ENCODE data around the gene SH3BP2. TPM values are rescaled to one million over a fixed set of nuclear protein-coding genes. Genes with fewer than 3 reads are reported as not detected.
A peak's percentile ranks its signal among the peaks of the same experiment; 100 is the strongest.

The SH3BP2 gene
- total RNA-seq, 1 experiment from 2014 or later = 52.8 TPM

GRCh38 chr4:2795300-2795892 lies 2.5 kb downstream of the SH3BP2 start:
- RAD21 ChIA-PET (ENCODE audit: low non-redundant PET in 1 of 2, low total read pairs in 2 of 2, uncharacterized antibody in 2 of 2, unreplicated experiment in 2 of 2) = no interaction called here
- Histone ChIP-seq H3K9me3 (ENCODE audit: control insufficient read depth in 1 of 2, insufficient read depth in 1 of 2, low read depth in 1 of 2, low read length in 2 of 2) (no peaks in the 10 kb centered on the region), H3K27me3 (ENCODE audit: insufficient read depth, low read length) (no peaks in the 10 kb centered on the region), H3K4me1 (ENCODE audit: control insufficient read depth in 1 of 2, insufficient read depth in 2 of 2, low read length in 2 of 2) (peaks cover 43 to 67% of the 10 kb centered on the region in 2 experiments), H3K9me2 (ENCODE audit: insufficient read depth) (no peaks in the 10 kb centered on the region), H3K9ac (ENCODE audit: low read length) (no peak overlapping the region), H3K79me2 (ENCODE audit: insufficient read depth, low read length) (no peaks in the 10 kb centered on the region), H2AFZ (ENCODE audit: low read depth, low read length, poor library complexity, severe bottlenecking) (no peak overlapping the region), H3K36me3 (ENCODE audit: control insufficient read depth in 1 of 2, insufficient read depth in 2 of 2, low read length in 2 of 2) (no peaks in the 10 kb centered on the region), H3K27ac (ENCODE audit: low read depth, low read length) (peak overlapping the region; percentile 48; the same call in 1 of the 2 replicates), H4K20me1 (ENCODE audit: insufficient read depth) (no peaks in the 10 kb centered on the region), H3K4me3 (replicated peaks in 1 of 2; ENCODE audit: low read depth in 1 of 2, low read length in 2 of 2) (no peak overlapping the region), H3K4me2 (ENCODE audit: low read length) (no peak overlapping the region)
- CTCF ChIA-PET = no interaction called here
- ATAC-seq (no peak), DNase-seq (ENCODE audit: low read depth, low spot score) (no peak)
- no TSS peak for BruUV-seq (replicated peaks)
- no peak for TF ChIP-seq EGR1 (IDR thresholded peaks at IDR 0.05; ENCODE audit: low read depth)
- TF ChIP-seq SIN3A (IDR thresholded peaks at IDR 0.05; ENCODE audit: low read depth) = no peak
- no peak for TF ChIP-seq JUND (IDR thresholded peaks at IDR 0.05)
- no peak for TF ChIP-seq EZH2 (IDR thresholded peaks at IDR 0.05)
- no peak for TF ChIP-seq CEBPB (IDR thresholded peaks at IDR 0.05; ENCODE audit: low read depth)
- intact Hi-C loops (cut with micrococcal nuclease) = no loop called here
- POLR2A ChIA-PET = no interaction called here

- H3K27ac ChIP-seq (ENCODE audit: low read depth, low read length) = peak overlapping the region; percentile 48; the same call in 1 of the 2 replicates
- POLR2A ChIA-PET = no interaction called here
- H3K9me3 ChIP-seq (ENCODE audit: control insufficient read depth in 1 of 2, insufficient read depth in 1 of 2, low read depth in 1 of 2, low read length in 2 of 2) = no peaks in the 10 kb centered on the region
- no peaks in the 10 kb centered on the region for H3K9me2 ChIP-seq (ENCODE audit: insufficient read depth)
- intact Hi-C loops (cut with micrococcal nuclease) = no loop called here
- H3K9ac ChIP-seq (ENCODE audit: low read length) = 0 out of 2 replicates have a peak overlapping the region, but pooled peaks have one; percentile 17
- H3K27me3 ChIP-seq (ENCODE audit: insufficient read depth, low read length) = no peaks in the 10 kb centered on the region
- H3K4me3 ChIP-seq (replicated peaks in 1 of 2; ENCODE audit: low read depth in 1 of 2, low read length in 2 of 2) = no peak overlapping the region
- no peak overlapping the region for H2AFZ ChIP-seq (ENCODE audit: low read depth, low read length, poor library complexity, severe bottlenecking)
- no peaks in the 10 kb centered on the region for H3K79me2 ChIP-seq (ENCODE audit: insufficient read depth, low read length)
- TF ChIP-seq EZH2 (IDR thresholded peaks at IDR 0.05) = no peak
- no peak for TF ChIP-seq ELF1 (IDR thresholded peaks at IDR 0.05; ENCODE audit: borderline replicate concordance, low read depth)
- no peak for TF ChIP-seq CBX3 (IDR thresholded peaks at IDR 0.05; ENCODE audit: low read depth)
- no peak for TF ChIP-seq EGR1 (IDR thresholded peaks at IDR 0.05; ENCODE audit: low read depth)
- TF ChIP-seq ZNF274 (IDR thresholded peaks at IDR 0.05; ENCODE audit: low read depth, low read length) = no peak
- no peak for TF ChIP-seq MAX (IDR thresholded peaks at IDR 0.05)
- no peak for TF ChIP-seq CEBPB (IDR thresholded peaks at IDR 0.05; ENCODE audit: low read depth)
- no peaks in the 10 kb centered on the region for H4K20me1 ChIP-seq (ENCODE audit: insufficient read depth)
- RAD21 ChIA-PET (ENCODE audit: low non-redundant PET in 1 of 2, low total read pairs in 2 of 2, uncharacterized antibody in 2 of 2, unreplicated experiment in 2 of 2) = no interaction called here
- DNase-seq (ENCODE audit: low read depth, low spot score) (no peak), ATAC-seq (peak; percentile 18)
- no peaks in the 10 kb centered on the region for H3K36me3 ChIP-seq (ENCODE audit: control insufficient read depth in 1 of 2, insufficient read depth in 2 of 2, low read length in 2 of 2)
- BruUV-seq (replicated peaks) = no TSS peak
- H3K4me1 ChIP-seq (ENCODE audit: control insufficient read depth in 1 of 2, insufficient read depth in 2 of 2, low read length in 2 of 2) = peaks cover 48 to 75% of the 10 kb centered on the region in 2 experiments
- H3K4me2 ChIP-seq (ENCODE audit: low read length) = peak overlapping the region; percentile 51
- CTCF ChIA-PET = no interaction called here
These were observed 3.3 kb downstream of the SH3BP2 start for GRCh38 chr4:2795893-2796848.
